H1 (cell line): ENCODE measurements around the gene DISC1. TPM values are rescaled to one million over a fixed set of nuclear protein-coding genes. Genes with fewer than 3 reads are reported as not detected.

Experiments used
- CTCF ChIA-PET: fragments of 300-600 bp; sonication (Branson Sonifier 250); formaldehyde crosslinking; loops from one replicate; lab custom pipeline; 2021; ENCODE audit not compliant: partially characterized antibody; lab: Charles Lee
- POLR2A ChIA-PET: fragments of 300-600 bp; sonication (Branson Sonifier 250); formaldehyde crosslinking; loops from one replicate; lab custom pipeline; 2021; ENCODE audit warnings: inconsistent platforms; ENCODE audit not compliant: partially characterized antibody; lab: Charles Lee
- DNase-seq, 2 experiments: peaks; one replicate each; pipeline versions ENCODE4 v3.0.0 to v3.0.0-alpha.2; 2010 to 2022; ENCODE audit warnings: low spot score in 2 of 2, low read depth in 1 of 2, mixed read lengths in 1 of 2
- FAIRE-seq: peaks from 2 replicates; lab custom pipeline; 2011; peaks lifted over from hg19 to GRCh38; lab: Jason Lieb, UNC
- H2AFZ ChIP-seq: 2 replicates; pipeline ENCODE4 v1.8.1; 2012; ENCODE audit warnings: low read length, inconsistent platforms
- H2AK5ac ChIP-seq: 2 replicates; pipeline ENCODE4 v1.6.1; 2013; ENCODE audit warnings: low read depth, low read length
- H2BK120ac ChIP-seq: replicated peaks from 2 replicates; pipeline ENCODE3; 2013; ENCODE audit warnings: low read depth, low read length, inconsistent platforms
- H2BK12ac ChIP-seq: 2 replicates; pipeline ENCODE4 v1.6.1; 2013; ENCODE audit warnings: low read depth, low read length
- H2BK15ac ChIP-seq: 2 replicates; pipeline ENCODE4 v1.6.1; 2013; ENCODE audit warnings: low read length
- H2BK20ac ChIP-seq: 2 replicates; pipeline ENCODE4 v1.6.1; 2013; ENCODE audit warnings: low read length
- H2BK5ac ChIP-seq: 2 replicates; pipeline ENCODE4 v1.6.1; 2013; ENCODE audit warnings: low read depth, low read length
- H3K14ac ChIP-seq: 2 replicates; pipeline ENCODE4 v1.6.1; 2013; ENCODE audit warnings: inconsistent platforms; ENCODE audit not compliant: insufficient read length
- H3K18ac ChIP-seq: 2 replicates; pipeline ENCODE4 v1.6.1; 2013; ENCODE audit warnings: low read length; ENCODE audit errors: extremely low read depth
- H3K23ac ChIP-seq: 2 replicates; pipeline ENCODE4 v1.6.1; 2013; ENCODE audit warnings: inconsistent platforms; ENCODE audit not compliant: insufficient read length
- H3K23me2 ChIP-seq: 2 replicates; pipeline ENCODE4 v1.6.1; 2013; ENCODE audit warnings: low read depth, low read length
- H3K27ac ChIP-seq: 2 replicates; pipeline ENCODE4 v1.6.1; 2011; ENCODE audit warnings: low read depth, low read length, inconsistent platforms
- H3K27me3 ChIP-seq, 4 experiments: replicated peaks in 1 of 4; 1 replicate in 1 of 4; 2 replicates in 3 of 4; pipeline versions ENCODE4 v1.6.1 to v1.8.1; 2011 to 2013; ENCODE audit warnings: low read length in 3 of 4, mild to moderate bottlenecking in 3 of 4, inconsistent platforms in 2 of 4, mixed read lengths in 2 of 4, moderate library complexity in 1 of 4; ENCODE audit not compliant: control insufficient read depth in 3 of 4, insufficient read depth in 3 of 4; ENCODE audit errors: extremely low read depth in 1 of 4
- H3K36me3 ChIP-seq, 4 experiments: 2 replicates each; pipeline versions ENCODE4 v1.6.1 to v1.8.1; 2011 to 2013; ENCODE audit warnings: mild to moderate bottlenecking in 4 of 4, low read length in 3 of 4, moderate library complexity in 2 of 4, control low read depth in 1 of 4, inconsistent platforms in 1 of 4; ENCODE audit not compliant: insufficient read depth in 4 of 4, control insufficient read depth in 2 of 4
- H3K4ac ChIP-seq: replicated peaks from 2 replicates; pipeline ENCODE3; 2013; ENCODE audit warnings: low read length, low read depth, mixed read lengths, inconsistent platforms; ENCODE audit not compliant: insufficient read length
- H3K4me1 ChIP-seq, 4 experiments: replicated peaks in 1 of 4; 1 replicate in 1 of 4; 2 replicates in 3 of 4; pipeline versions ENCODE4 v1.6.1 to v1.8.1; 2011 to 2013; ENCODE audit warnings: low read length in 3 of 4, inconsistent platforms in 2 of 4, mixed read lengths in 1 of 4; ENCODE audit not compliant: insufficient read depth in 4 of 4, control insufficient read depth in 3 of 4
- H3K4me2 ChIP-seq, 2 experiments: 2 replicates each; pipeline versions ENCODE4 v1.6.1 to v1.8.1; 2011 to 2013; ENCODE audit warnings: low read depth in 2 of 2, low read length in 2 of 2, control low read depth in 1 of 2, inconsistent platforms in 1 of 2, mild to moderate bottlenecking in 1 of 2; ENCODE audit not compliant: insufficient read depth in 1 of 2
- H3K4me3 ChIP-seq, 4 experiments: fragments of 200-600, 300-600 bp in 1 of 4; sonication (generic), shearing (Covaris generic), sonication (Bioruptor Twin) in 1 of 4; 2 replicates each; pipeline versions ENCODE4 v1.5.1 to v1.8.1; 2011 to 2016; ENCODE audit warnings: low read length in 4 of 4, low read depth in 3 of 4, control low read depth in 2 of 4, inconsistent platforms in 2 of 4, mild to moderate bottlenecking in 2 of 4, mixed read lengths in 1 of 4, moderate library complexity in 1 of 4; ENCODE audit not compliant: insufficient read depth in 2 of 4; ENCODE audit errors: extremely low read depth in 1 of 4
- H3K56ac ChIP-seq: replicated peaks from 2 replicates; pipeline ENCODE3; 2013; ENCODE audit warnings: low read depth, mild to moderate bottlenecking, mixed read lengths, low read length, inconsistent platforms; ENCODE audit not compliant: insufficient read length
- H3K79me1 ChIP-seq: 2 replicates; pipeline ENCODE4 v1.6.1; 2013; ENCODE audit warnings: low read depth, low read length, control low read depth
- H3K79me2 ChIP-seq, 2 experiments: 2 replicates each; pipeline versions ENCODE4 v1.6.1 to v1.8.1; 2012 to 2013; ENCODE audit warnings: low read length in 2 of 2, mild to moderate bottlenecking in 2 of 2, inconsistent platforms in 1 of 2; ENCODE audit not compliant: insufficient read depth in 2 of 2, control insufficient read depth in 1 of 2
- H3K9ac ChIP-seq, 4 experiments: replicated peaks in 1 of 4; 1 replicate in 1 of 4; 2 replicates in 3 of 4; pipeline versions ENCODE4 v1.6.1 to v1.8.1; 2011 to 2013; ENCODE audit warnings: low read depth in 3 of 4, low read length in 3 of 4, control low read depth in 2 of 4, mild to moderate bottlenecking in 2 of 4, moderate library complexity in 2 of 4, inconsistent platforms in 1 of 4; ENCODE audit errors: extremely low read depth in 1 of 4
- H3K9me3 ChIP-seq, 2 experiments: 2 replicates each; pipeline versions ENCODE4 v1.6.1 to v1.8.1; 2012 to 2013; ENCODE audit warnings: mild to moderate bottlenecking in 2 of 2, moderate library complexity in 2 of 2, control low read depth in 1 of 2, inconsistent platforms in 1 of 2, low read depth in 1 of 2, low read length in 1 of 2, mixed read lengths in 1 of 2; ENCODE audit not compliant: insufficient read depth in 2 of 2
- H4K20me1 ChIP-seq, 2 experiments: replicated peaks in 1 of 2; 2 replicates each; pipeline versions ENCODE3 to v1.8.1; 2011 to 2013; ENCODE audit warnings: inconsistent platforms in 2 of 2, low read length in 2 of 2, mild to moderate bottlenecking in 1 of 2; ENCODE audit not compliant: insufficient read depth in 2 of 2, control insufficient read depth in 1 of 2
- H4K5ac ChIP-seq: 2 replicates; pipeline ENCODE4 v1.6.1; 2013; ENCODE audit warnings: low read length, low read depth, mixed read lengths, inconsistent platforms; ENCODE audit not compliant: insufficient read length
- H4K8ac ChIP-seq: 2 replicates; pipeline ENCODE4 v1.8.0; 2013; ENCODE audit warnings: mild to moderate bottlenecking, moderate library complexity, low read length, inconsistent platforms; ENCODE audit not compliant: insufficient read depth; ENCODE audit errors: extremely low read depth
- H4K91ac ChIP-seq: replicated peaks from 2 replicates; pipeline ENCODE3; 2013; ENCODE audit warnings: low read length, mixed read lengths, inconsistent platforms; ENCODE audit not compliant: insufficient read length
- CTBP2 ChIP-seq: IDR thresholded peaks from 2 replicates; pipeline ENCODE4 v1.7.0; 2011; ENCODE audit warnings: borderline replicate concordance, mild to moderate bottlenecking, moderate library complexity, mixed read lengths, low read length; ENCODE audit not compliant: insufficient read depth, insufficient read length
- FOSL1 ChIP-seq: IDR thresholded peaks from 2 replicates; pipeline ENCODE4 v1.6.1; 2011; ENCODE audit warnings: mild to moderate bottlenecking, low read depth, low read length, moderate library complexity; ENCODE audit not compliant: insufficient read depth
- HDAC6 ChIP-seq: IDR thresholded peaks from one replicate; pipeline ENCODE4 v1.7.1; 2012; ENCODE audit warnings: low read depth, mild to moderate bottlenecking, inconsistent platforms, low read length, moderate library complexity
- TBP ChIP-seq: IDR thresholded peaks from 2 replicates; pipeline ENCODE4 v1.6.1; 2011; ENCODE audit warnings: low read depth, low read length, improper control_type of control experiment
- ZNF274 ChIP-seq: IDR thresholded peaks from 2 replicates; pipeline ENCODE4 v1.7.0; 2012; ENCODE audit warnings: low read length, borderline replicate concordance; ENCODE audit errors: extremely low read depth
- WGBS, 2 experiments: shearing (Covaris generic) in 1 of 2; methylation state at CpG; one replicate each; pipeline versions ENCODE4 v1.1.6 to v1.1.7; 2013 to 2015; ENCODE audit warnings: low lambda C conversion rate in 2 of 2, mixed read lengths in 2 of 2, inconsistent platforms in 1 of 2, low coverage in 1 of 2, missing lambda C conversion rate in 1 of 2; ENCODE audit not compliant: insufficient replicate concordance in 2 of 2, insufficient coverage in 1 of 2, insufficient read length in 1 of 2; ENCODE audit errors: extremely low coverage in 1 of 2, missing lambda C conversion rate in 1 of 2; 5-methylcytosine and 5-hydroxymethylcytosine counted together
- polyA plus RNA-seq, 7 experiments: library from polyadenylated mRNA; depleted of rRNA in 3 of 7; stranded (reverse) in 5 of 7; unstranded in 2 of 7; fragments of >200 nt in 5 of 7; fragments of 200-250 nt in 2 of 7; gene quantifications; 1 replicate in 5 of 7; 2 replicates in 1 of 7; 4 replicates in 1 of 7; pipeline versions ENCODE4 v1.2.1 to v1.2.3, GENCODE V29; 2011 to 2013; ENCODE audit warnings: missing spikeins in 2 of 7, mixed read lengths in 2 of 7
- total RNA-seq: library from RNA; stranded (reverse); fragmentation: NEBNext Ultra II Directional; extraction: Animal tissue kit (Norgen Biotek cat#: 25700); gene quantifications from 2 replicates; pipeline ENCODE4 v1.2.1, GENCODE V29; 2021

The DISC1 gene
- total and polyA plus RNA-seq, 2 of the 8 experiments (the other 6 are each of a cell fraction or from before 2014, with no cell fraction given): 1.1 to 3.5 TPM

DNA sequence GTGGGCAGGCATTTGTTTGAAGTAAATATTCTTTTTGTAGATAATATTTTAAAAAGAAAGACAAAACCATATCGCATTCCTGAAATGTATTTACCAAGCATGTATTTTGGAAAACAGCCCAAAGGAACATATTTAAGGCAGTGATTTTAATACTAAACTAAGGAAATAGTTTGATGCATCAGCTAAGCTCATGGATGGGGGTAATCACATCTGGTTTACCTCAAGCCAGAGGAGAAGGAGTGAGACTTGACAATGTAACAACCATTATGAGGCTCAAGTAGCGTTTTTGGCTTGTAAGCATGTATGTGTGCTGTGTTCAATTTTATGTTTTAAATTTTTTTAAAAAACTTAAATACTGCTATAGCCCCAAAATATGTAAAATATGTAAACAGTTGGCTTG lies 390.5 kb downstream of the DISC1 start:
- no peak overlapping the region for H3K4me2 ChIP-seq
- POLR2A ChIA-PET: interaction anchor here (1.0 kb wide), 1 partner anchor 12 kb away, joined by 3 read pairs; no protein-coding TSS in a partner anchor
- H2BK12ac ChIP-seq: no peak overlapping the region
- no peak overlapping the region for H4K8ac ChIP-seq
- no peak overlapping the region for H3K56ac ChIP-seq
- peaks cover 0 to 8% (median 0%) of the 10 kb centered on the region in 4 experiments; a peak in 3 of 7 replicates for H3K4me1 ChIP-seq
- H3K4me3 ChIP-seq: no peak overlapping the region
- H2BK20ac ChIP-seq: no peak overlapping the region
- H4K20me1 ChIP-seq: no peaks in the 10 kb centered on the region
- H3K14ac ChIP-seq: no peak overlapping the region
- 91% methylated on average over 2 of the region's 2 CpGs; no CpG with 5 or more reads in 1 of the 2 experiments for WGBS, 2 experiments
- H3K23me2 ChIP-seq: no peaks in the 10 kb centered on the region
- H3K27me3 ChIP-seq: no peaks in the 10 kb centered on the region
- FAIRE-seq (no peak), DNase-seq (no peak)
- H2AFZ ChIP-seq: no peak overlapping the region
- H3K23ac ChIP-seq: no peak overlapping the region
- no peak overlapping the region for H2BK5ac ChIP-seq
- TF ChIP-seq FOSL1 (no peak), TBP (no peak), CTBP2 (no peak), ZNF274 (no peak), HDAC6 (no peak)
- no peak overlapping the region for H3K27ac ChIP-seq
- H3K79me1 ChIP-seq: no peaks in the 10 kb centered on the region
- CTCF ChIA-PET: no interaction called here
- H4K91ac ChIP-seq: no peak overlapping the region
- no peak overlapping the region for H3K18ac ChIP-seq
- no peak overlapping the region for H3K9ac ChIP-seq
- no peak overlapping the region for H3K4ac ChIP-seq
- no peaks in the 10 kb centered on the region for H3K36me3 ChIP-seq
- H3K9me3 ChIP-seq: no peaks in the 10 kb centered on the region
- H2AK5ac ChIP-seq: no peak overlapping the region
- no peak overlapping the region for H2BK120ac ChIP-seq
- H2BK15ac ChIP-seq: no peak overlapping the region
- H3K79me2 ChIP-seq: no peaks in the 10 kb centered on the region
- no peak overlapping the region for H4K5ac ChIP-seq
